Neural progenitor cell (in vitro differentiated cells): Measurements from ENCODE around the gene ZBTB26.

Experiments used
- EZH2phosphoT487 ChIP-seq: fragments of 200-600 bp; sonication (generic); IDR thresholded peaks from 2 replicates; pipeline ENCODE4 v1.6.1; 2017; ENCODE audit warnings: antibody characterized with exemption
- TF ChIP-seq, protein P1 (sequence below): fragments of 200-600 bp; sonication (generic); IDR thresholded peaks from 2 replicates; pipeline ENCODE4 v1.5.1; 2017; ENCODE audit warnings: antibody characterized with exemption, mild to moderate bottlenecking

DNA sequence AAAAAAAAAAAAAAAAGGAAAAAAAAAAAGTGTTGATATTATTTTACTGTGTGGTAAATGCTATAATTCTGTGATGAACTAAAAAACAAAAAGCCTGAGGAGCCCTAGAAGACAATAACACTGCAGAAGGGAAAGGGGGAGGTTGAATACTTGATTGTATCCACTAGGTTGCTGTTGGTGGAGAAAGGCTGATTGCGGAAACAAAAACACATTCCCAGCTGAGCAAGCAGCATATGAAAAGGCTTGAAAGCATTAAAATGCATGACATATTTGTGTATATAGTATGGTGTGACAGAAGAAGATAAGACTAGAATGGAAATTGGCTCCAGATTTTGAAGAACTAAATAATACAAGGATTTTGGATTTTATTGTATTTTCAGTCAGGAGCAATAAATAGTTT lies 18.4 kb upstream of the ZBTB26 start:
- TF ChIP-seq, protein P1, sequence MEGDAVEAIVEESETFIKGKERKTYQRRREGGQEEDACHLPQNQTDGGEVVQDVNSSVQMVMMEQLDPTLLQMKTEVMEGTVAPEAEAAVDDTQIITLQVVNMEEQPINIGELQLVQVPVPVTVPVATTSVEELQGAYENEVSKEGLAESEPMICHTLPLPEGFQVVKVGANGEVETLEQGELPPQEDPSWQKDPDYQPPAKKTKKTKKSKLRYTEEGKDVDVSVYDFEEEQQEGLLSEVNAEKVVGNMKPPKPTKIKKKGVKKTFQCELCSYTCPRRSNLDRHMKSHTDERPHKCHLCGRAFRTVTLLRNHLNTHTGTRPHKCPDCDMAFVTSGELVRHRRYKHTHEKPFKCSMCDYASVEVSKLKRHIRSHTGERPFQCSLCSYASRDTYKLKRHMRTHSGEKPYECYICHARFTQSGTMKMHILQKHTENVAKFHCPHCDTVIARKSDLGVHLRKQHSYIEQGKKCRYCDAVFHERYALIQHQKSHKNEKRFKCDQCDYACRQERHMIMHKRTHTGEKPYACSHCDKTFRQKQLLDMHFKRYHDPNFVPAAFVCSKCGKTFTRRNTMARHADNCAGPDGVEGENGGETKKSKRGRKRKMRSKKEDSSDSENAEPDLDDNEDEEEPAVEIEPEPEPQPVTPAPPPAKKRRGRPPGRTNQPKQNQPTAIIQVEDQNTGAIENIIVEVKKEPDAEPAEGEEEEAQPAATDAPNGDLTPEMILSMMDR: no peak
- no peak for TF ChIP-seq EZH2phosphoT487
